ENCODE data around the gene GYG2.
"Not testable (repeated sequence)": the region's sequence is repeated elsewhere in the genome, so short reads cannot be mapped to it uniquely, and the experiment has no call there.

Gene GYG2

DNA sequence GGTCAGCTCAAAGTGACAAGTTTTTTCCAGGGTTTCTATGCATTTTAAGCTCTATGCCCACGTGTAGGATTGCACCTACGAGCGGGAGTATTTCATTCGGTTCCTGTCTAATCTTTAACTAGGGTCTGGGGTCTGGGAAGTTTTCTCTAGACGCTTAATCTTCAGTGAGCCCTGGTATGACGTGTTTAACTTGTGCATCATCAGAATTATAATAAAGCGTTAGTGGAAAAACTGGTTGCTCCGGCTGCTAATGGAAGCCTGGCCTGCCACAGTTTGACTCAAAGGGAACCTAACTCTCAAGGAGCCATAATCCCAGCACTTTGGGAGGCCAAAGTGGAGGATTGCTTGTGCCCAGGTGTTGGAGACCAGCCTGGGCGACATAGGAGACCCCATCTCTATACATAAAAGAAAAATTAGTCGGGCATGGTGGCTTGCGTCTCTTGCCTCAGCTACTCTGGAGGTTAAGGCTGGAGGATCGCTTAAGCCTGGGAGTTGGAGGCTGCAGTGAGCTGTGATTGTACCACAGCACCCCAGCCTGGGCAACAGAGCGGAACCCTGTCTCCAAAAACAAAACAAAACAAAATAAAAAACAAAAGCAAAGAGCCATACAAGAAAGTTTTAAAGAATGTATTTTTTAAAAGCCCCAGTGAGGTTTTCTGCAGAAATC is 70.2 kb downstream of the GYG2 start:
- in situ Hi-C loops (cut with MboI; ENCODE audit: low sequenced_read_pairs): no loop called here

DNA sequence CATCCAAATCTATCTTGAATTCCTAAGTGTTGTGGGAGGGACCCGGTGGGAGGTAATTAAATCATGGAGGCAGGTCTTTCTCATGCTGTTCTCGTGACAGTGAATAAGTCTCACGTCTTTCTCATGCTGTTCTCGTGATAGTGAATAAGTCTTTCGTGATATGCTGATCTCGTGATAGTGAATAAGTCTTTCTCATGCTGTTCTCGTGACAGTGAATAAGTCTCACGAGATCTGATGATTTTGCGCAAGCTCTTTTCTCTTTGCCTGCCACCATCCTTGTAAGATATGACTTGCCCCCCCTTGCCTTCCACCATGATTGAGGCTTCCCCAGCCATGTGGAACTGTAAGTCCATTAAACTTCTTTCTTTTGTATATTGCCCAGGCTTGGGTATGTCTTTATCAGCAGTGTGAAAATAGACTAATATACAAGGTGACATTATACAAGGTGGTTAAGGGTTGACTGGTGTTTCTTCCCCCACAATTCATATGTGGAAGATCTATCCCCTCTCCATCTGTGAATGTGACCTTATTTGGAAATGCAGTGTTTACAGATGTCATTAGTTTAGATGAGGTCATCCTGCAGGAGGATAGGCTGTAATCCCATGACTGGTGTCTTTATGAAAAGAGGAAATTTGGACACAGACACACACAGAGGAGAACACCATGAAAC is 72.8 kb downstream of the GYG2 start:
- in situ Hi-C loops (cut with MboI; ENCODE audit: low sequenced_read_pairs): no loop called here

DNA sequence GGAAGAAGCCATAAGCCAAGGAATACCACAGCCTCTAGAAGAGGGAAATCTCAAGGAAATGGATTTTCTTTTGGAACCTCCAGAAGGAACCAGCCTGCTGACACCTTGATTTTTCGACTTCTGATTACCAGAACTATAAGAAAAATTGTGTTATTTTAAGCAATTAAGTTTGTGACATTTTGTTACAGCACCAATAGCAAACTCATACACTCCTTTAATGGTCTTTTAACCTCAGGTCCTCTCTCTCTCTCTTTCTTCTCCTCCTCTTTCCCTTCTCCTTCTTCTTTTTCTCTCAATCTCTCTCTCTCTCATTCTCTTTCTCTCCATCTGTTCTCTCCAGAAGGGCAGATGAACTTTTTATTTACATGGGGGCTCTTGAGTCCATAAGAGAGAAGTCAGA is 74.1 kb downstream of the GYG2 start:
- in situ Hi-C loops (cut with MboI; ENCODE audit: low sequenced_read_pairs): no loop called here

DNA sequence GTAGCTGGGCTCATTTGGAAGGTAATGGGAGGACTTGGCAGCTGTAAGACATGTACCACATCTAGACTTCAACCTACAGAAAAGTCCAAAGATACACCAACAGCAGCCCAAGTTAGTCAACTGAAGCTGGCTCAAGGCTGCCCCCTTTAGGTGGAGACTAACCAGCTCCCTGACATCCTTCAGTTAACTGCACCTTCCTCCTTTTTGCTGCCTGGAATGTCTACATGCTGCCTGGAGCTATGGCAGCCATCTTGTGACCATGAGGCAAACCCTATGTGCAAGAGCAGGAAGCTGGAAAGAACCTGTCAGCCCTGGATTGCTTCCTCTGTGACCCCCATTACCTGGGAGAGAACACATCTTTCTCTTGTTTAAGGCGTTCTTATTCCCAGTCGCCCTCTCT is 74.6 kb downstream of the GYG2 start:
- in situ Hi-C loops (cut with MboI; ENCODE audit: low sequenced_read_pairs): no loop called here

DNA sequence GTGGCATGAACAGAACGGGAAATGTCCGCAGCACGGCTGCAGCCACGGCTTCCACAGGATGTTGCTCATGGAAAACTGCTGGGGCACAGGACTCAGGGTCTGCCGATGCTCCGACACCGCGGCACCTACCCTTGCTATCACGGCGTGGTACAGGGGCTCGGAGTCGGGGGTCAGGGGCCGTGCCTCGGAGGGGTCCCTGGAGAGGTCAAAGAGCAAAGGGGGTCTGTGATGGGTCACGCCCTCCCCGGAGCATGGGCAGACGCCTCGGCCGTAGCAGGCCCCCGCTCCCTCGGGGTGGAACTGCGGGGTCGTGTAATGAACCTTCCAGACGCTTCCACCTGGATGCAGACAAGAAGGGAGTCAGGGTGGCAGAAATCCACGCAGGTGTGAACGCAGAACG is 78.6 kb downstream of the GYG2 start:
- in situ Hi-C loops (cut with MboI; ENCODE audit: low sequenced_read_pairs): no loop called here

DNA sequence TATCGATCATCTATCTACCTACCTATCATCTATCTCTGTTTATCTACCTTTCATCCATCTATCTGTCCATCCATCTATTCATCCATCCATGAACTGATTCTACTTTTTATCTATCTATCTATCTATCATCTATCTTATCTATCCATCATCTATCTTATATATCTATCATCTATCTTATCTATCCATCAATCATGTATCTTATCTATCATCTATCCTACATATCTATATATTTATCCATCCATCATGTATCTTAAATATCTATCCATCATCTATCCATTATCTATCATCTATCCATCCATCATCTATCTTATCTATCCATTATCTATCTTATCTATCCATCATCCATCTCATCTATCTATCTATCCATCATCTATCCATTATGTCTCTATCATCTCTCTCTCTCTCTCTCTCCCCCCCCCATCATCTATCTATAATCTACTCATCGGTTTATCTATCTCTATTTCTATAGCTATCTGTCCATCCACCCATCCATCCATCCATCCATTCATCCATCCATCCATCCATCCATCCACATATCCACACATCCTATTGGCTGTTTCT is 79.5 kb downstream of the GYG2 start:
- in situ Hi-C loops (cut with MboI; ENCODE audit: low sequenced_read_pairs): no loop called here

DNA sequence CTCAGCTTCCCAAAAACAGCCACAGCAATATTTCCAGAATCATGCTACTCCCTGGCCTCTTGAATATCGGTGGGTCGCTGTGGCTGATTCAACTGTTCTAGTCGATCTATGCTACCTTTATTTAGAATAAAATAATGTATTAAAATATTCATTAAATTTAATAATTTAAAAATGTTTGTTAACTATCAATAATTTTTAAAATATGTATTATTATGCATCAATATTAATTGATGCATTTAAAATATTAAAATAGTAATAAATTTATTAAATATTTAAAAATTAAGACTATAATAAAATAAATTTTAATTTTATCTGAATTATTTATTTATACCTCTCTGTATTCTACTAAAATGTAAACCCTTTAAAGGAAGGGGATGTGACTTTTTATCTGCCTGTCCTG is 81.4 kb downstream of the GYG2 start:
- in situ Hi-C loops (cut with MboI; ENCODE audit: low sequenced_read_pairs): no loop called here

DNA sequence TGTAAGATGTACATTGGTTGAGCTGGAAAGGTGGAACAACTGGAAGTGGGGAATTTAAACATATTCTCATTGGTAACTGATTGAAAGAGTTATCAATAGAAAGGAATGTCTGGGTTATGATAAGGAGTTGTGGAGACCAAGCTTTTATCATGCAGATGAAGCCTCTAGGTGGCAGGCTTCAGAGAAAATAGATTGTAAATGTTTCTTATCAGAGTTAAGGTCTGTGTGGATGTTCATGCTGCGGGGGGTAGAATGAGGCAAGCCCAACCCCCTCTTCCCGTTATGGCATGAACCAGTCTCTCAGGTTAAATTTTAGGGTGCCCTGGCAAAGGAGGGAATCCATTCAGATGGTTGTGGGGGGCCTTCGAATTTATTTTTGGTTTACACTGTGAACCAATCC is 84.4 kb downstream of the GYG2 start:
- in situ Hi-C loops (cut with MboI; ENCODE audit: low sequenced_read_pairs): no loop called here

DNA sequence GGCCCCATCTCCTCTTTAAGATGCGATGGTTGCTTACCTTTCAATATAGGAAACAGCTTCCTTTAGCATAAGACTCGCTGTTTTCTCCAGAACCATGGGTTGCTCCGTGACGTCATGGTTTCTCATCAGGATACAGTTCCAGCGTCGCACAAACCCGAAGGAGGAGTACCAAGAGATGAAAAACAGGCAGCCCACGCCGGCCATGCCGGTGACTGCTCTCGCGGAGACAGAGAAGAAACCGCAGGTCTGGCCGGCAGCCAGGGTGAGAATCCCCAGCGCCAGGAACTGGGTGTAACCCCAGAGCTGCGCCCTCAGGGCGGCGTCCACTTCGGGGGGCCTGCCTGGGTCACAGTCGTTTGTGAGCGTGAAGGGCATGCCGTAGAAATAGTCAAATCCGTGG is 89.0 kb downstream of the GYG2 start:
- in situ Hi-C loops (cut with MboI; ENCODE audit: low sequenced_read_pairs): no loop called here

DNA sequence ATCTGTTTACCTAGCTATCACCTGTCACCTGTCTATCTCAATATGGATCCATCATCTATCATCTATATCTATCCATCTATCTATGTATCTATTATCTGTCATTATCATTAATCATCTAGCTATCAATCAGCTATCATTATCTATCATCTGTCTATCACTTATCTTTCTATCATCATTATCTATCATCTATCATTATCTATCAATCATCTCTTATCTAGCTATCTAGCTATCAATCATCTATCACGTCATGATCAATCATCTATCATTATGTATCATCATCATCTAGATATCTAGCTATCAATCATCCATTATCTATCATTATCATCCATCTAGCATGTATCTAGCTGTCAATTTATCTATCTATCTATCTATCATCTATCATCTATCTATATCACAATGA is 92.5 kb downstream of the GYG2 start:
- in situ Hi-C loops (cut with MboI; ENCODE audit: low sequenced_read_pairs): no loop called here

DNA sequence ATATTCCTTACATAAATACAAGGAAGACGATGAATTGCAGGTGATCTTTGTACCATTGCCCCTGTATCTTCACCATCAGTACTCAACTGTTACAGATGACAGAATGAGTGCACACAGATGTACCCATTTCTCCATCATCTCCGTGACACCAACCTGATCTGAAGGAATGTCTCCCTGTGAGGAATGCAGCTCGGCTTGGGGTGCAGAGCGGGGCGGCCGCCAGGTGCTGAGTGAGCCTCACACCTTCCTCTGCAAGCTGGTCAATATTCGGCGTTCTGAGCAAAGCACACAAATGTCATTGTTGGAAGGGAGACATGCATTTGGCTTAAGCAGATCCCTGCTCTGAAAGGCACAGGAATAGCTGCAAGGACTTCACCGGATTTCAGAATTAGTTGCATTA is 93.0 kb downstream of the GYG2 start:
- in situ Hi-C loops (cut with MboI; ENCODE audit: low sequenced_read_pairs): no loop called here

DNA sequence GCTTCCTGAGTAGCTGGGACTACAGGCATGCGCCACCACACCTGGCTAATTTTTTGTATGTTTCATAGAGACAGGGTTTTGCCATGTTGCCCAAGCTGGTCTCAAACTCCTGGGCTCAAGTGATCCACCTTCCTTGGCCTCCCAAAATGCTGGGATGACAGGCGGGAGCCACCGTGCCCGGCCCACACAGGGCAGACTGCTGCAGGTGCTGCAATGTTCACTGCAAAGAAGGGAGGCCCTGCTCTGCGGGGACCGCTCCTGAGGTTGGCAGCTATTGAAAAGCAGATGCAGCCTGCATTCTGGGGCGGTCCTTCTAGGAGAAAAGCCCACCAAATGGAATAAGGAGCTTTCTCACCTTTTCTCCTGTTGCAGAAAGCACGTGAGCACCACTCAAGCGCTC is 95.4 kb downstream of the GYG2 start:
- in situ Hi-C loops (cut with MboI; ENCODE audit: low sequenced_read_pairs): no loop called here

DNA sequence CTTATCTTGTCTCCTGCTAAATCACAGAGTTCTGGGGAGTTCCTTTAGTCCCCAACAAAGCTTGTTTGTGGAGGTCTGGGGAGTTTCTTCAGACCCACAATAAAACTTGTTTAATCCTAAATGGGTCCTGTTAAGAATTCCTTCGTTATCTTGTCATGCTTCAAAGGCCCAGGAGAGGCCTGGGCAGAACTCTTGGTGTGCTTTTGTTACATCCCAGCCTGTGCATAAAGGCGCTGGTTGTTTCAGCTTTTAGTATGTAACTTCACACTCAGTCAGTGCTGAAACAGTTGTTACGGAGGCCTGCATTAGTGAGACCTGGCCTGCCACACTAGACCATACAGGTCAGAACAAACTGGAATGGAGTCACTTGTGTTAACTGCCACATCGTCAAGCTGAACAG is 97.5 kb downstream of the GYG2 start:
- in situ Hi-C loops (cut with MboI; ENCODE audit: low sequenced_read_pairs): not testable (repeated sequence)

DNA sequence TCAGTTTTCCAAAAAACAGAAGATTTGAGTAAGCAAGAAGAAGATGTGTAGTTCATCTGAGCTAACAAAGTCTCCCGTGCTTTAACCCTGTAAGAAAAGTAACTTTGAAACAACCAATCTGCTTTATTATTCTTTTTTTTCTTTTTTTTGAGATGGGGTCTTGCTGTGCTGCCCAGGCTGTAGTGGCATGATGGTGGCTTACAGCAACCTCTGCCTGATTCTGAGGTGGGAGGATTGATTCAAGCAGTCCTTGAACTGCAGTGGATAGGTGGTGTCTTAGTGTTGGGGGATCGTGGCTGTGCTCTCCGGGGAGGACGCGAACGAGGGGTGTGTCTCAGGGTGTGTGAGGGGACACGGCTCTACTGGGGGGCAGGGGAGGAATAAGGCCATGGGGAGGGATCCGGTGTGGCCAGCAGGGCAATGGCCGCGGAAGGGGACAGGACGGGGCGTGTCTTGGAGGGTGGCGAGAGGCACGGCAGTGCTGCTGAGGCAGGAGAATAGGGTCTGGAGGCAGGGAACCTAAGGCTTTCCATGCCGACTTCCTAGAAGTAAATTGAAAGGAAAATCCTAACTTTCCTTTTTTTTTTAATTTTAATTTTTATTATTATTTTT is 98.0 kb downstream of the GYG2 start:
- in situ Hi-C loops (cut with MboI; ENCODE audit: low sequenced_read_pairs): no loop called here

DNA sequence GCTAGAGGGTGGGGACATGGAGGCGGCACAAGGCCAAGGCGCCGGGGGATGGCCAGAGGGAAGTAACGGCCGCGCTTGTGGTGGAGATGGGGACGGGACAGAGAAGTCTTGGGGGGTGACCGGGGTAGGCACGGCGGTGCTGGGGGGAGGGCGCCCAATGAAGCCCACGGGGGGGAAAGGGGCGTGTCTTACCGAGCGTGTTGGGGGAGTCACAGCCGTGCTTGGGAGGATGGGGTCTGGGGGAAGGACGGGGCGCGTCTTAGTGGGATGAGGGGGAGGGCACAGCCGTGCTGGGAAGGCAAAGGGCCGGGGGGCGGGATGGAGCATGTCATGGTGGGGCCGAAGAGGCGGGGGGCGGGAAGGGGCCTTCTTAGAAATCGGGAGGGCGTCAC is 99.5 kb downstream of the GYG2 start:
- in situ Hi-C loops (cut with MboI; ENCODE audit: low sequenced_read_pairs): no loop called here

DNA sequence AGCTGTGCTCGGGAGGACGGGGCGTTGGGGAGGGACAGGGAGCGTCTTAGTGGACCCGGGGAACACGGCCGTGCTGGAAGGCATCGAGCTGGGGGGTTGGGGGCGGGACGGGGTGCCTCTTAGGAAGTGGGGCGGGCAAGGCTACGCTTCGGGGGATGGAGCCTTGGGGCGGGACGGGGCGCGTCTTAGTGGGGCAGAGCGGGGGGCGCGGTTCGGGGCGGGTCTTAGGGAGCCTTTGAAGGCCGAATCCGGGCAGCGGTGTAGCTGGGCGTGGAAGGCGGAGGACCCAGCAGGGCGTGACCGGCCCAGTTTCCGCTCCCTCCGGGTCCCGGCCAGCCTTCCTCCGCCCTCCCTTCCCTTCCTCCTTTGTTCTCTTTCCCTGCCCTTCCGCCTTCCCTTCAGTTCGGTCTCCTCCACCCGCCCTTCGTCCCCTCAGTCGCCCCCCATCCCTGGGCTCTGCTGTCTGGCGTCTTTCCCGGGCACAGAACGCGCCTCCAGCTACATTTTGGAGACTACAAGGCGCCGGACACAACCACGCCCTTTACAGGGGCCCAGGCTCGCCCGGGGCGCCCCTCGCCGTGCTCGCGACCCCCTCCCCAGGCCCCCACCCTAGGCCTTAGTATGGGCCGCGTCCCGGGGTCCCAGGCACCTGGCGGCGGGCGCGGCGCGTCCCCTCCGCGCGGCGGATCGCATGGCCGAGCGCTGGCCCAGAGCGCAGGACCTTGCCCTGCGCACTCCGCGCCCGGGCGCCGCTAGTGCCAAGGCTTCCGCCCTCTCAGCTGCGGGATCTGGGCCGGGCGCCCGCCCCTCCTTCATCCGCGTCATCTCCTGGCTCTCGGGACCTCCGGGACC is 100.1 kb downstream of the GYG2 start, which contains the start of gene ARSD:
TSS of gene ARSD (minus strand) at position 757 of the 852 bp plus-strand sequence. CDS start at position 693, 64 bp downstream.
- in situ Hi-C loops (cut with MboI; ENCODE audit: low sequenced_read_pairs): no loop called here

DNA sequence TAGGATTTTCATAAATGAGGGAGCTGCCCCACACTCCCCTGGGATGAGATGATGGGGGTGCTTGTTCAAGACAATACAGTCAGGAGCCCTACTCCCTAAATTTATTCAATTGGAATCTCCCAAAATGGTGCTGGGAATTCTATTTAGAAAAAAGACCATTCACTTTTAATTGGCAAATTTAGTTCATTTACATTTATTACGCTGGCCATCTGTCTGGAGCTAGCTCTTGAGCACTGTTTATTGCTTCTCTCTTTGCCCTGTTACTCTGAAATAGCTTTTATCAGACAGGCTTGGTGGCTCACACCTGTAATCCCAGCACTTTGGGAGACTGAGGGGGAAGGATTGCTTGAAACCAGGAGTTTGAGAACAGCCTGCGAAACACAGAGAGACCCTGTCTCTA is 102.4 kb downstream of the GYG2 start:
- in situ Hi-C loops (cut with MboI; ENCODE audit: low sequenced_read_pairs): no loop called here

DNA sequence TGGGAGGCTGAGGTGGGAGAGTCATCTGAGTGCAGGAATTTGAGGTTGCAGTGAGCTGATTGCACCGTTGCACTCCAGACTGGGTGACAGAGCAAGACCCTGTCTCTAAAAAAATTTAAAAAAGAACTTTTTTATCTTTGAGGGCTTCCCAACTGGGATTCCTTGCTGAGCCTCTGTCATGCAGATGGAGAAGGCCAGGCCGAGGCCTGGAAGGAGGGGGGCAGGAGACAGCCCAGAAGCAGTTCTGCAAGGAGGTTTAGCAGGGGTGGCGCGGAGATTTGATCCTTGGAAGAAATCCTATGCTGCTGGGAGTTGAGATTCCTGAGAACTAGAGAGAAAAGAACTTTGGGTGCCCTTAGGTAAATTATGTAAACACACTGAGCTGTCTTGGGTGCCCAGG is 102.9 kb downstream of the GYG2 start:
- in situ Hi-C loops (cut with MboI; ENCODE audit: low sequenced_read_pairs): no loop called here

Data from HL-60/S4 treated with retinoic acid at 250 ng/mL for 4 days and 3 days (cell line).